Aorta (tissue), 5 donors: Measurements from ENCODE around the gene SPNS3. TPM values are rescaled to one million over a fixed set of nuclear protein-coding genes. Genes with fewer than 3 reads are reported as not detected.

ENCODE experiments used
- ATAC-seq: fragments of 200-7000 bp; cut with Tn5 transposase; one replicate; pipeline ENCODE4 v1.9.1; 2022; ENCODE audit warnings: moderate library complexity; ENCODE audit not compliant: low FRiP score
- DNase-seq, 2 donors: peaks; one replicate each; pipeline ENCODE4 v3.0.0-alpha.2; 2020
- H3K27ac ChIP-seq, 2 donors: one replicate each; pipeline ENCODE4 v1.5.1; 2013; ENCODE audit warnings: low read length in 2 of 2, mild to moderate bottlenecking in 2 of 2, moderate library complexity in 2 of 2, control low read depth in 1 of 2, inconsistent platforms in 1 of 2, low read depth in 1 of 2
- H3K27me3 ChIP-seq, 2 donors: one replicate each; pipeline ENCODE4 v1.6.1; 2013; ENCODE audit warnings: control low read depth in 1 of 2, low read length in 1 of 2, mild to moderate bottlenecking in 1 of 2, moderate library complexity in 1 of 2; ENCODE audit not compliant: insufficient read depth in 2 of 2, control insufficient read depth in 1 of 2
- H3K36me3 ChIP-seq, 2 donors: one replicate each; pipeline ENCODE4 v1.6.1; 2013; ENCODE audit warnings: control low read depth in 1 of 2, low read length in 1 of 2, mild to moderate bottlenecking in 1 of 2; ENCODE audit not compliant: insufficient read depth in 2 of 2, control insufficient read depth in 1 of 2
- H3K4me1 ChIP-seq, 2 donors: one replicate each; pipeline ENCODE4 v1.6.1; 2013; ENCODE audit warnings: low read length in 2 of 2, control low read depth in 1 of 2, mild to moderate bottlenecking in 1 of 2, moderate library complexity in 1 of 2; ENCODE audit not compliant: insufficient read depth in 2 of 2, control insufficient read depth in 1 of 2
- H3K4me3 ChIP-seq, 2 donors: one replicate each; pipeline ENCODE4 v1.5.1; 2013; ENCODE audit warnings: low read length in 2 of 2, control low read depth in 1 of 2, mild to moderate bottlenecking in 1 of 2
- H3K9me3 ChIP-seq: one replicate; pipeline ENCODE4 v1.6.1; 2013; ENCODE audit warnings: mild to moderate bottlenecking, low read length; ENCODE audit not compliant: control insufficient read depth
- WGBS, 2 donors: extraction: QIAGEN DNeasy Blood & Tissue Kit; methylation state at CpG; one replicate each; pipeline ENCODE4 v1.1.7; 2013; 5-methylcytosine and 5-hydroxymethylcytosine counted together
- intact Hi-C, 2 donors: fragments of 100-400 bp; cut with DNase I; formaldehyde crosslinking; loops; one replicate each; pipeline versions ENCODE4 v1.14.2 to v1.15.0; 2022
- polyA plus RNA-seq, 2 donors: library from polyadenylated mRNA; stranded (reverse); fragments of 200-250 nt; gene quantifications; one replicate each; pipeline ENCODE4 v1.2.3, GENCODE V29; 2013
- total RNA-seq, 2 donors: library from RNA; stranded (reverse); fragmentation: NEBNext Ultra II Directional; extraction: Animal tissue kit (Norgen Biotek cat#: 25700); gene quantifications; one replicate each; pipeline ENCODE4 v1.2.1, GENCODE V29; 2021
- donor health status: healthy with polysubstance abuse.
- donor health status: Bipolar disorder and iron deficiency.
- donor health status: DM: no; HTN: no; CAD: no.
- donor health status: DM: no; HTN: no; CAD: no.
- donor health status: DM: yes; HTN: yes; CAD: no.

SPNS3 gene
- total and polyA plus RNA-seq, 4 donors, result 0.19 to 1.2 (median 0.25) TPM; not detected in 1

- Histone ChIP-seq H3K27ac (no peak overlapping the region), H3K4me3 (no peak overlapping the region), H3K27me3 (no peaks in the 10 kb centered on the region), H3K36me3 (no peaks in the 10 kb centered on the region), H3K9me3 (no peaks in the 10 kb centered on the region), H3K4me1 (no peaks in the 10 kb centered on the region)
- 1 to 2% methylated on average over 42 to 53 of the region's 53 CpGs for WGBS, 2 donors
- peak; percentile 19 for ATAC-seq
- DNase-seq, result no peak
- intact Hi-C loops, result loop anchor here in 1 of 2 donors (5.0 kb wide), 1 partner anchor 58 kb away; the partner anchor contains the start of gene MYBBP1A
These were observed 65.9 kb downstream of the SPNS3 start for GRCh38 chr17:4499431-4500190.

GRCh38 chr17:4500191-4500571 lies 66.4 kb downstream of the SPNS3 start:
- Histone ChIP-seq H3K9me3 (no peaks in the 10 kb centered on the region), H3K4me3 (no peak overlapping the region), H3K27ac (no peak overlapping the region), H3K27me3 (no peaks in the 10 kb centered on the region), H3K4me1 (no peaks in the 10 kb centered on the region), H3K36me3 (no peaks in the 10 kb centered on the region)
- DNase-seq (no peak), ATAC-seq (no peak)
- WGBS, 2 donors, result 35 to 46% methylated on average over 7 of the region's 7 CpGs
- intact Hi-C loops, result no loop called here

GRCh38 chr17:4501295-4501949 lies 67.7 kb downstream of the SPNS3 start:
- whole genome bisulfite sequencing, 2 donors, result 64 to 69% methylated on average over 3 of the region's 3 CpGs
- no peak overlapping the region for H3K27ac ChIP-seq
- H3K4me1 ChIP-seq, result no peaks in the 10 kb centered on the region
- H3K4me3 ChIP-seq, result no peak overlapping the region
- no peaks in the 10 kb centered on the region for H3K27me3 ChIP-seq
- no peak for ATAC-seq
- intact Hi-C loops, result no loop called here
- no peaks in the 10 kb centered on the region for H3K9me3 ChIP-seq
- no peaks in the 10 kb centered on the region for H3K36me3 ChIP-seq
- DNase-seq, result no peak

- 87 to 90% methylated on average over 18 of the region's 18 CpGs for WGBS, 2 donors
- intact Hi-C loops, result no loop called here
These were observed 68.9 kb downstream of the SPNS3 start for GRCh38 chr17:4502466-4503154.

GRCh38 chr17:4503283-4504025 lies 69.7 kb downstream of the SPNS3 start:
- H3K36me3 ChIP-seq, result no peaks in the 10 kb centered on the region
- DNase-seq (no peak), ATAC-seq (no peak)
- H3K27me3 ChIP-seq, result no peaks in the 10 kb centered on the region
- H3K4me1 ChIP-seq, result no peaks in the 10 kb centered on the region
- no peaks in the 10 kb centered on the region for H3K9me3 ChIP-seq
- no peak overlapping the region for H3K27ac ChIP-seq
- intact Hi-C loops, result no loop called here
- 89 to 100% methylated on average over 4 of the region's 4 CpGs for WGBS, 2 donors
- no peak overlapping the region for H3K4me3 ChIP-seq

More at GRCh38 chr17:4502466-4503154, 68.9 kb downstream of the SPNS3 start:
- Histone ChIP-seq H3K9me3 (no peaks in the 10 kb centered on the region), H3K27ac (no peak overlapping the region), H3K4me1 (no peaks in the 10 kb centered on the region), H3K27me3 (no peaks in the 10 kb centered on the region), H3K4me3 (no peak overlapping the region), H3K36me3 (no peaks in the 10 kb centered on the region)
- DNase-seq (no peak), ATAC-seq (no peak)

GRCh38 chr17:4504188-4504587 lies 70.4 kb downstream of the SPNS3 start:
- Histone ChIP-seq H3K4me1 (no peaks in the 10 kb centered on the region), H3K4me3 (no peak overlapping the region), H3K27me3 (no peaks in the 10 kb centered on the region), H3K27ac (no peak overlapping the region), H3K9me3 (no peaks in the 10 kb centered on the region), H3K36me3 (no peaks in the 10 kb centered on the region)
- intact Hi-C loops, result no loop called here
- WGBS, 2 donors, result 89 to 93% methylated on average over 5 of the region's 5 CpGs
- ATAC-seq (no peak), DNase-seq (no peak)

GRCh38 chr17:4505187-4505586 lies 71.4 kb downstream of the SPNS3 start:
- Histone ChIP-seq H3K4me3 (no peak overlapping the region), H3K9me3 (no peaks in the 10 kb centered on the region), H3K4me1 (no peaks in the 10 kb centered on the region), H3K36me3 (no peaks in the 10 kb centered on the region), H3K27me3 (no peaks in the 10 kb centered on the region), H3K27ac (no peak overlapping the region)
- DNase-seq, result no peak
- intact Hi-C loops, result no loop called here
- 90 to 98% methylated on average over 5 of the region's 5 CpGs for WGBS, 2 donors
- ATAC-seq, result no peak

GRCh38 chr17:4506175-4506813 lies 72.6 kb downstream of the SPNS3 start:
- intact Hi-C loops, result no loop called here
- no peaks in the 10 kb centered on the region for H3K36me3 ChIP-seq
- H3K27me3 ChIP-seq, result no peaks in the 10 kb centered on the region
- no peaks in the 10 kb centered on the region for H3K4me1 ChIP-seq
- ATAC-seq (no peak), DNase-seq (no peak)
- H3K27ac ChIP-seq, result no peak overlapping the region
- no peaks in the 10 kb centered on the region for H3K9me3 ChIP-seq
- no peak overlapping the region for H3K4me3 ChIP-seq
- WGBS, 2 donors, result 67 to 77% methylated on average over 13 of the region's 13 CpGs
